CD4-positive, alpha-beta memory T cell (primary cell): ENCODE measurements around the gene KIFBP. TPM values are rescaled to one million over a fixed set of nuclear protein-coding genes. Genes with fewer than 3 reads are reported as not detected.

Source experiments
- CTCF ChIA-PET: fragments of 350-600 bp; sonication (Branson Sonifier 250); formaldehyde crosslinking; loops from one replicate; lab custom pipeline; 2021; ENCODE audit warnings: inconsistent platforms; ENCODE audit not compliant: partially characterized antibody; lab: Charles Lee
- POLR2A ChIA-PET: fragments of 350-600 bp; sonication (Branson Sonifier 250); formaldehyde crosslinking; loops from one replicate; lab custom pipeline; 2021; ENCODE audit not compliant: partially characterized antibody; lab: Charles Lee
- DNase-seq, 5 donors: peaks; one replicate each; pipeline versions ENCODE4 v3.0.0 to v3.0.0-alpha.2; 2020 to 2022; ENCODE audit warnings: mixed read lengths in 1 of 5
- H3K27ac ChIP-seq: one replicate; pipeline ENCODE4 v1.7.0; 2013; ENCODE audit warnings: low read depth, low read length
- H3K27me3 ChIP-seq: 2 replicates; pipeline ENCODE4 v1.7.0; 2013; ENCODE audit warnings: mild to moderate bottlenecking, low read length, moderate library complexity; ENCODE audit not compliant: insufficient read depth
- H3K36me3 ChIP-seq: 2 replicates; pipeline ENCODE4 v1.7.0; 2013; ENCODE audit warnings: mild to moderate bottlenecking, low read length, moderate library complexity; ENCODE audit not compliant: insufficient read depth
- H3K4me1 ChIP-seq: 2 replicates; pipeline ENCODE4 v1.7.0; 2013; ENCODE audit warnings: mild to moderate bottlenecking, low read length, moderate library complexity; ENCODE audit not compliant: insufficient read depth
- H3K4me3 ChIP-seq, 2 donors: one replicate each; pipeline ENCODE4 v1.7.0; 2013; ENCODE audit warnings: low read length in 2 of 2, mild to moderate bottlenecking in 1 of 2
- H3K9me3 ChIP-seq, 2 donors: one replicate each; pipeline ENCODE4 v1.7.0; 2013; ENCODE audit warnings: low read length in 2 of 2, control low read depth in 1 of 2; ENCODE audit not compliant: control insufficient read depth in 1 of 2
- H3K27ac Mint-ChIP-seq, 7 donors: one replicate each; pipeline ENCODE4 v1.8.0; 2020 to 2021; ENCODE audit warnings: mixed read lengths in 7 of 7, mild to moderate bottlenecking in 6 of 7, inconsistent platforms in 3 of 7, moderate library complexity in 3 of 7
- H3K27me3 Mint-ChIP-seq, 2 donors: one replicate each; pipeline ENCODE4 v1.8.0; 2020 to 2021; ENCODE audit warnings: mixed read lengths in 2 of 2
- H3K36me3 Mint-ChIP-seq, 2 donors: one replicate each; pipeline ENCODE4 v1.8.0; 2020 to 2021; ENCODE audit warnings: mixed read lengths in 2 of 2, inconsistent platforms in 1 of 2, mild to moderate bottlenecking in 1 of 2
- H3K4me1 Mint-ChIP-seq, 4 donors: one replicate each; pipeline ENCODE4 v1.8.0; 2020 to 2021; ENCODE audit warnings: mixed read lengths in 4 of 4, mild to moderate bottlenecking in 1 of 4
- H3K4me3 Mint-ChIP-seq, 8 donors: one replicate each; pipeline ENCODE4 v1.8.0; 2020 to 2021; ENCODE audit warnings: mixed read lengths in 8 of 8, mild to moderate bottlenecking in 7 of 8, moderate library complexity in 6 of 8, inconsistent platforms in 3 of 8
- H3K9me3 Mint-ChIP-seq, 8 donors: one replicate each; pipeline ENCODE4 v1.8.0; 2020 to 2021; ENCODE audit warnings: mixed read lengths in 8 of 8, mild to moderate bottlenecking in 5 of 8, inconsistent platforms in 3 of 8, moderate library complexity in 1 of 8
- intact Hi-C: fragments of 100-400 bp; cut with micrococcal nuclease; formaldehyde crosslinking; loops from one replicate; pipeline ENCODE4 v1.15.1; 2023
- polyA plus RNA-seq, 2 donors: library from polyadenylated mRNA; unstranded; fragments of 300-500 nt; fragmentation: Illumina TruSeq; gene quantifications; one replicate each; pipeline ENCODE4 v1.2.3, GENCODE V29; 2021
- total RNA-seq, 2 experiments: library from RNA; stranded (reverse); gene quantifications; one replicate each; pipeline ENCODE4 v1.2.3, GENCODE V29; 2021

The KIFBP gene
- total and polyA plus RNA-seq, 4 experiments from 2014 or later: 2.7 to 18.5 (median 13.0) TPM

- POLR2A ChIA-PET: interaction anchor here (0.6 to 3.1 kb wide), 20 partner anchors 9 to 623 kb away, joined by 3 to 25 read pairs (median 6); partner anchors contain the start of genes CCAR1, DDX50, KIFBP and PBLD
- H3K4me1 ChIP-seq: peaks cover 46% of the 10 kb centered on the region
- H3K27ac ChIP-seq: peak within 1 kb of the TSS; percentile 100
- peak within 1 kb of the TSS; percentile 98 to 100 (median 100) for H3K27ac Mint-ChIP-seq
- no peaks in the 10 kb centered on the region for H3K27me3 ChIP-seq
- H3K4me1 Mint-ChIP-seq: peaks cover 16 to 47% (median 35%) of the 10 kb centered on the region in 4 donors
- peak; percentile 87 to 96 (median 90) for DNase-seq
- intact Hi-C loops: loop anchor here (1.0 to 5.0 kb wide), 5 partner anchors 32 to 551 kb away; partner anchors contain the start of genes DDX50 and KIFBP
- CTCF ChIA-PET: interaction anchor here (0.7 to 5.2 kb wide), 18 partner anchors 10 to 623 kb away, joined by 3 to 53 read pairs (median 6); partner anchors contain the start of gene DDX50
- peaks cover 4% of the 10 kb centered on the region for H3K36me3 ChIP-seq
- no peaks in the 10 kb centered on the region for H3K27me3 Mint-ChIP-seq
- peaks cover 0 to 8% (median 0%) of the 10 kb centered on the region in 8 donors for H3K9me3 Mint-ChIP-seq
- peak within 1 kb of the TSS; percentile 64 to 97 for H3K4me3 ChIP-seq
- peaks cover 7 to 39% of the 10 kb centered on the region in 2 donors for H3K36me3 Mint-ChIP-seq
- H3K9me3 ChIP-seq: no peaks in the 10 kb centered on the region
- peak within 1 kb of the TSS; percentile 97 to 100 (median 100) for H3K4me3 Mint-ChIP-seq
Measured at GRCh38 chr10:68955832-68956532, 32.6 kb upstream of the KIFBP start, which contains the start of gene DDX21. DDX21 (plus strand) TSS chr10:68956170; CDS start chr10:68956226, 56 bp downstream.

- peak overlapping the region; percentile 100 for H3K27ac ChIP-seq
- Mint-ChIP-seq H3K27me3 (no peaks in the 10 kb centered on the region), H3K27ac (peak overlapping the region; percentile 98 to 100 (median 100)), H3K9me3 (peaks cover 0 to 8% (median 0%) of the 10 kb centered on the region in 8 donors), H3K4me1 (peaks cover 21 to 55% (median 42%) of the 10 kb centered on the region in 4 donors), H3K36me3 (peaks cover 15 to 51% of the 10 kb centered on the region in 2 donors), H3K4me3 (peak overlapping the region; percentile 97 to 100 (median 100))
- H3K36me3 ChIP-seq: peaks cover 16% of the 10 kb centered on the region
- ChIA-PET CTCF (interaction anchor here (5.2 kb wide), 1 partner anchor 135 kb away, joined by 53 read pairs; no protein-coding TSS in a partner anchor), POLR2A (interaction anchor here (2.3 to 3.1 kb wide), 7 partner anchors 11 to 236 kb away, joined by 6 to 25 read pairs (median 18); partner anchors contain the start of genes CCAR1, DDX50, KIFBP and SRGN)
- intact Hi-C loops: loop anchor here (5.0 kb wide), 1 partner anchor 550 kb away; no protein-coding TSS in a partner anchor
- H3K4me3 ChIP-seq: peak overlapping the region; percentile 64 to 97
- H3K4me1 ChIP-seq: peaks cover 56% of the 10 kb centered on the region
- H3K9me3 ChIP-seq: no peaks in the 10 kb centered on the region
- DNase-seq: no peak
- no peaks in the 10 kb centered on the region for H3K27me3 ChIP-seq
Measured at GRCh38 chr10:68957284-68957615, 31.4 kb upstream of the KIFBP start.

GRCh38 chr10:68957654-68958053 is 30.9 kb upstream of the KIFBP start:
- H3K9me3 Mint-ChIP-seq: peaks cover 0 to 8% (median 0%) of the 10 kb centered on the region in 8 donors
- peaks cover 17 to 55% of the 10 kb centered on the region in 2 donors for H3K36me3 Mint-ChIP-seq
- Histone ChIP-seq H3K4me1 (peaks cover 56% of the 10 kb centered on the region), H3K36me3 (peaks cover 20% of the 10 kb centered on the region), H3K4me3 (peak overlapping the region; percentile 64 to 97), H3K9me3 (no peaks in the 10 kb centered on the region), H3K27me3 (no peaks in the 10 kb centered on the region), H3K27ac (peak overlapping the region; percentile 100)
- ChIA-PET CTCF (interaction anchor here (5.2 kb wide), 1 partner anchor 135 kb away, joined by 53 read pairs; no protein-coding TSS in a partner anchor), POLR2A (interaction anchor here (0.6 to 3.1 kb wide), 6 partner anchors 10 to 236 kb away, joined by 3 to 25 read pairs (median 12); partner anchors contain the start of genes CCAR1, KIFBP and SRGN)
- peak overlapping the region; percentile 97 to 100 (median 100) for H3K4me3 Mint-ChIP-seq
- H3K27ac Mint-ChIP-seq: peak overlapping the region; percentile 98 to 100 (median 100)
- peaks cover 21 to 55% (median 42%) of the 10 kb centered on the region in 4 donors for H3K4me1 Mint-ChIP-seq
- no peak for DNase-seq
- intact Hi-C loops: loop anchor here (5.0 kb wide), 1 partner anchor 550 kb away; no protein-coding TSS in a partner anchor
- H3K27me3 Mint-ChIP-seq: no peaks in the 10 kb centered on the region

GRCh38 chr10:68959695-68960527 is 28.7 kb upstream of the KIFBP start:
- no peaks in the 10 kb centered on the region for H3K27me3 Mint-ChIP-seq
- Histone ChIP-seq H3K9me3 (no peaks in the 10 kb centered on the region), H3K4me1 (peaks cover 51% of the 10 kb centered on the region), H3K36me3 (peaks cover 35% of the 10 kb centered on the region), H3K27me3 (no peaks in the 10 kb centered on the region), H3K27ac (no peak overlapping the region), H3K4me3 (no peak overlapping the region)
- intact Hi-C loops: loop anchor here (5.0 kb wide), 1 partner anchor 547 kb away; no protein-coding TSS in a partner anchor
- DNase-seq: no peak
- H3K9me3 Mint-ChIP-seq: peaks cover 0 to 8% (median 0%) of the 10 kb centered on the region in 8 donors
- H3K4me3 Mint-ChIP-seq: peak overlapping the region in 3 of 8 donors; percentile 8 to 77 (median 14)
- H3K27ac Mint-ChIP-seq: peak overlapping the region in 6 of 7 donors; percentile 30 to 71 (median 64)
- ChIA-PET CTCF (interaction anchor here (1.2 to 5.2 kb wide), 3 partner anchors 8 to 133 kb away, joined by 4 to 53 read pairs (median 5); no protein-coding TSS in a partner anchor), POLR2A (interaction anchor here (0.5 kb wide), 1 partner anchor 56 kb away, joined by 4 read pairs; no protein-coding TSS in a partner anchor)
- H3K36me3 Mint-ChIP-seq: peaks cover 30 to 73% of the 10 kb centered on the region in 2 donors
- peaks cover 21 to 55% (median 41%) of the 10 kb centered on the region in 4 donors for H3K4me1 Mint-ChIP-seq

GRCh38 chr10:68963151-68963550 is 25.5 kb upstream of the KIFBP start:
- no peak for DNase-seq
- ChIA-PET CTCF (no interaction called here), POLR2A (interaction anchor here (0.6 kb wide), 1 partner anchor 270 kb away, joined by 3 read pairs; no protein-coding TSS in a partner anchor)
- Mint-ChIP-seq H3K36me3 (peaks cover 49 to 83% of the 10 kb centered on the region in 2 donors), H3K27me3 (no peaks in the 10 kb centered on the region), H3K4me1 (peaks cover 13 to 29% (median 24%) of the 10 kb centered on the region in 4 donors), H3K9me3 (no peaks in the 10 kb centered on the region), H3K27ac (peak overlapping the region in 1 of 7 donors; percentile 41), H3K4me3 (no peak overlapping the region)
- H3K36me3 ChIP-seq: peaks cover 59% of the 10 kb centered on the region
- H3K9me3 ChIP-seq: no peaks in the 10 kb centered on the region
- no peak overlapping the region for H3K4me3 ChIP-seq
- no peaks in the 10 kb centered on the region for H3K27me3 ChIP-seq
- intact Hi-C loops: no loop called here
- H3K27ac ChIP-seq: no peak overlapping the region
- H3K4me1 ChIP-seq: peaks cover 38% of the 10 kb centered on the region

- intact Hi-C loops: no loop called here
- Mint-ChIP-seq H3K27ac (peak overlapping the region in 4 of 7 donors; percentile 1 to 50 (median 19)), H3K4me3 (no peak overlapping the region), H3K9me3 (no peaks in the 10 kb centered on the region), H3K36me3 (peaks cover 62 to 78% of the 10 kb centered on the region in 2 donors), H3K27me3 (no peaks in the 10 kb centered on the region), H3K4me1 (peaks cover 7 to 12% (median 10%) of the 10 kb centered on the region in 4 donors)
- Histone ChIP-seq H3K9me3 (no peaks in the 10 kb centered on the region), H3K36me3 (peaks cover 86% of the 10 kb centered on the region), H3K4me1 (peaks cover 12% of the 10 kb centered on the region), H3K4me3 (no peak overlapping the region), H3K27ac (no peak overlapping the region), H3K27me3 (no peaks in the 10 kb centered on the region)
- POLR2A ChIA-PET: no interaction called here
- no peak for DNase-seq
- CTCF ChIA-PET: interaction anchor here (1.4 kb wide), 1 partner anchor 18 kb away, joined by 4 read pairs; the partner anchor contains the start of gene DDX21
Measured at GRCh38 chr10:68973975-68974374, 14.6 kb upstream of the KIFBP start.
